Measurements from ENCODE around the gene COL6A2.

DNA sequence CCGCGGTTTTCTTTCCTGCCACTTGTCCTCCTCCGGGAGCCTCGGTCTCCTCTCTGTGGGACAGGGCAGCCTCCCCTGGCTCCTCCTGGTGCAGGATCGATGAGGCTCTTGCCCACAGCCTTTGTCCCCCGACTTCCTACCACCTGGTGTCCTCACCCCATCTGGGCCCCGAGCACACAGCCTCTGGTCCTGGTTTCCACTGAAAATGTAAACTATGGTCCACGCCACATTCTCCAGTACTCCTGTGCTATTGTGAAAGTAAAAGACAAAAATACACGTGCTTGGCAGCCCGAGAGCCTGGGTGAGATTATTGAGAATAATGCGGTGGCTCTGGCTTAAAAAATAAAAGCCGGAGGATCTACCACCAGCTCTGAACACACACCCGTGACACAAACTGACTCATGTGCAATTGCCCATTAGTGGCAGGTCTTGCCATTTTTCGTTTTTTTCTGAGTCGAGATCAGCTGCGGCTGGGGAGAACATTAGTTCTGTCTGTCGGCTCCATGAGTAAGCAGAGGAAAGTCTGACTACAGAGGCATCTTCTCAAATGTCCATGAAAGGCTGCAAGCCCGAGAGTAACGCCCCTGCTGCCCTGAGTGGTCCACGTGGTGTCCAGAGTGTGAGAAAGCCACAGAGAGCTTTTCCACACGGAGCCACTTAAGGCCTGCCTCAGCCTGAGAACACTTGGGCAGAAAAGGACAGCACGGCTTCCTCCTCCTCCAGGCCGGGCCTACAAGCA, 5.7 kb upstream of the COL6A2 start:
- TF ChIP-seq, protein P1, sequence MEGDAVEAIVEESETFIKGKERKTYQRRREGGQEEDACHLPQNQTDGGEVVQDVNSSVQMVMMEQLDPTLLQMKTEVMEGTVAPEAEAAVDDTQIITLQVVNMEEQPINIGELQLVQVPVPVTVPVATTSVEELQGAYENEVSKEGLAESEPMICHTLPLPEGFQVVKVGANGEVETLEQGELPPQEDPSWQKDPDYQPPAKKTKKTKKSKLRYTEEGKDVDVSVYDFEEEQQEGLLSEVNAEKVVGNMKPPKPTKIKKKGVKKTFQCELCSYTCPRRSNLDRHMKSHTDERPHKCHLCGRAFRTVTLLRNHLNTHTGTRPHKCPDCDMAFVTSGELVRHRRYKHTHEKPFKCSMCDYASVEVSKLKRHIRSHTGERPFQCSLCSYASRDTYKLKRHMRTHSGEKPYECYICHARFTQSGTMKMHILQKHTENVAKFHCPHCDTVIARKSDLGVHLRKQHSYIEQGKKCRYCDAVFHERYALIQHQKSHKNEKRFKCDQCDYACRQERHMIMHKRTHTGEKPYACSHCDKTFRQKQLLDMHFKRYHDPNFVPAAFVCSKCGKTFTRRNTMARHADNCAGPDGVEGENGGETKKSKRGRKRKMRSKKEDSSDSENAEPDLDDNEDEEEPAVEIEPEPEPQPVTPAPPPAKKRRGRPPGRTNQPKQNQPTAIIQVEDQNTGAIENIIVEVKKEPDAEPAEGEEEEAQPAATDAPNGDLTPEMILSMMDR (IDR thresholded peaks at IDR 0.05; ENCODE audit: poor library complexity) = no peak
- no peak for TF ChIP-seq EZH2phosphoT487 (IDR thresholded peaks at IDR 0.05; ENCODE audit: low read depth, severe bottlenecking, unreplicated experiment)
- no peak for TF ChIP-seq EZH2 (IDR thresholded peaks at IDR 0.05; ENCODE audit: borderline replicate concordance)
